Measurements from ENCODE around the gene AK9. TPM values are rescaled to one million over a fixed set of nuclear protein-coding genes. Genes with fewer than 3 reads are reported as not detected.
A peak's percentile ranks its signal among the peaks of the same experiment; 100 is the strongest.

The AK9 gene
- total RNA-seq, 1 experiment from 2014 or later = 1.7 TPM

DNA sequence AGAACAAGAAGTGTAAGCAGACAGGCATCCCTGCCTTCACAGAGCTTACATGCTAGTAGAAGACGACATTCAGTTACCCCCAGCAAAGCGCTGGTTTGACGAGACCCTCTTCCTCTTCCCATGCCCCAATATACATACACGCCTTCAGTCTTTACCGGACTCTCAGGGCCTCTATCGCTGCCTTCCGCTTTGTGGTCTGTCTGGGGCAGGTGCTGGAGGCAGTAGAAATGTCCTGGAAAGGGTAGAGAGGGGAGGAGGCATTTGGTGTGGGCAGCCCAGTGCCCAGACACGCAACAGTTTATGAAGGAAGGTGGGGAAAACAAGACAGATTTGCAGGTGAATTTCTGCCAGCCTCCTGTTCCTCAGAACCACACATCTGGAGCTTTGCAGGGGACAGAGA is 244.5 kb downstream of the AK9 start:
- no peak overlapping the region for H2AFZ ChIP-seq (ENCODE audit: low read length)
- intact Hi-C loops (cut with micrococcal nuclease) = no loop called here
- H3K4me3 ChIP-seq (ENCODE audit: low read length) = no peak overlapping the region
- H3K27me3 ChIP-seq (ENCODE audit: low read length) = no peaks in the 10 kb centered on the region
- DNase-seq = no peak
- TF ChIP-seq CTCF (conservative IDR thresholded peaks at IDR 0.05; ENCODE audit: low read depth, low read length) = no peak
- TF ChIP-seq EZH2 (IDR thresholded peaks at IDR 0.05; ENCODE audit: low read length, unreplicated experiment) = no peak
- no peak for TF ChIP-seq EZH2phosphoT487 (IDR thresholded peaks at IDR 0.05; ENCODE audit: borderline replicate concordance, low read length)
- ChIA-PET CTCF (no interaction called here), POLR2A (ENCODE audit: unreplicated experiment) (no interaction called here)
- H3K36me3 ChIP-seq (ENCODE audit: low read depth, low read length) = no peaks in the 10 kb centered on the region
- H3K9ac ChIP-seq (ENCODE audit: low read length) = no peak overlapping the region
- H3K9me3 ChIP-seq (ENCODE audit: low read length) = no peaks in the 10 kb centered on the region
- H4K20me1 ChIP-seq (ENCODE audit: low read length) = no peaks in the 10 kb centered on the region
- peaks cover 9% of the 10 kb centered on the region for H3K79me2 ChIP-seq (ENCODE audit: low read length)
- no peak for ATAC-seq
- no TSS peak for BruUV-seq (replicated peaks)
- no peaks in the 10 kb centered on the region for H3F3A ChIP-seq (ENCODE audit: low read length, unreplicated experiment)
- H3K27ac ChIP-seq (ENCODE audit: low read length) = no peak overlapping the region
- no peaks in the 10 kb centered on the region for H3K9me2 ChIP-seq (replicated peaks; ENCODE audit: low read length)
- peaks cover 6% of the 10 kb centered on the region; the same call in 1 of the 2 replicates for H3K4me1 ChIP-seq (ENCODE audit: insufficient read depth, low read length)
- H3K4me2 ChIP-seq (ENCODE audit: low read length) = no peak overlapping the region

- no TSS peak for BruUV-seq (replicated peaks)
- CTCF ChIA-PET = no interaction called here
- no peaks in the 10 kb centered on the region for H3F3A ChIP-seq (ENCODE audit: low read length, unreplicated experiment)
- H3K4me1 ChIP-seq (ENCODE audit: insufficient read depth, low read length) = peaks cover 9% of the 10 kb centered on the region; the same call in 1 of the 2 replicates
- no peak for DNase-seq
- H3K27ac ChIP-seq (ENCODE audit: low read length) = no peak overlapping the region
- H3K9ac ChIP-seq (ENCODE audit: low read length) = no peak overlapping the region
- peaks cover 14% of the 10 kb centered on the region for H3K79me2 ChIP-seq (ENCODE audit: low read length)
- no peak overlapping the region for H2AFZ ChIP-seq (ENCODE audit: low read length)
- no peaks in the 10 kb centered on the region for H3K36me3 ChIP-seq (ENCODE audit: low read depth, low read length)
- H3K9me3 ChIP-seq (ENCODE audit: low read length) = no peaks in the 10 kb centered on the region
- H3K4me3 ChIP-seq (ENCODE audit: low read length) = no peak overlapping the region
- H4K20me1 ChIP-seq (ENCODE audit: low read length) = no peaks in the 10 kb centered on the region
- TF ChIP-seq EZH2phosphoT487 (IDR thresholded peaks at IDR 0.05; ENCODE audit: borderline replicate concordance, low read length) (no peak), EZH2 (IDR thresholded peaks at IDR 0.05; ENCODE audit: low read length, unreplicated experiment) (no peak), CTCF (conservative IDR thresholded peaks at IDR 0.05; ENCODE audit: low read depth, low read length) (no peak)
- POLR2A ChIA-PET (ENCODE audit: unreplicated experiment) = no interaction called here
- no peak for ATAC-seq
- H3K4me2 ChIP-seq (ENCODE audit: low read length) = no peak overlapping the region
- H3K27me3 ChIP-seq (ENCODE audit: low read length) = no peaks in the 10 kb centered on the region
- intact Hi-C loops (cut with micrococcal nuclease) = no loop called here
- no peaks in the 10 kb centered on the region for H3K9me2 ChIP-seq (replicated peaks; ENCODE audit: low read length)
Measured at GRCh38 chr6:109446072-109446471, 244.9 kb downstream of the AK9 start.

DNA sequence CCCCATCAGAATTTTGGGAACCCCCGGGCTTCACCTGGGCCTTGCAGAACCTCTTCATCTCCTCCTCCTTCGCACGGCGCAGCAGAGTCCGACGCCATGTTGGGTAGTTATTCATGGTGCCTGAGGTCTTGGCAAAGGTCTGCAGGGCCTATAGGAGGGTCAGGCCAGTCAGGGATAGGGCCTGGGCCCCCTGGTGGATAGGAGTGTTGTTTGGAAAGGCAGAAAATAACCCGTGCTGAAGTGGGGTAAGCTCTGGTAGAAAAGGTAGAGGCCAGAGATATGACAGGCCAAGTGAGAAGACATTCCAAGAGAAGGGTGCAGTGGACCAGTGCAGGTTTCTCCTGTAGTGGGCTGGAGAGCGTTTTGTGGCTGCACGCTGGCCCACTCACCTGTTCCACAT is 245.6 kb downstream of the AK9 start:
- no peak overlapping the region for H3K9ac ChIP-seq (ENCODE audit: low read length)
- peaks cover 9% of the 10 kb centered on the region; the same call in 1 of the 2 replicates for H3K4me1 ChIP-seq (ENCODE audit: insufficient read depth, low read length)
- intact Hi-C loops (cut with micrococcal nuclease) = no loop called here
- no peaks in the 10 kb centered on the region for H3K9me3 ChIP-seq (ENCODE audit: low read length)
- no peak overlapping the region for H3K27ac ChIP-seq (ENCODE audit: low read length)
- no peaks in the 10 kb centered on the region for H4K20me1 ChIP-seq (ENCODE audit: low read length)
- no peak overlapping the region for H3K4me3 ChIP-seq (ENCODE audit: low read length)
- ChIA-PET POLR2A (ENCODE audit: unreplicated experiment) (no interaction called here), CTCF (no interaction called here)
- no TSS peak for BruUV-seq (replicated peaks)
- no peak for DNase-seq
- no peaks in the 10 kb centered on the region for H3K9me2 ChIP-seq (replicated peaks; ENCODE audit: low read length)
- no peak for TF ChIP-seq EZH2 (IDR thresholded peaks at IDR 0.05; ENCODE audit: low read length, unreplicated experiment)
- TF ChIP-seq CTCF (conservative IDR thresholded peaks at IDR 0.05; ENCODE audit: low read depth, low read length) = 0 out of 2 replicates have a peak, but pooled peaks have one; percentile 20
- no peak for ATAC-seq
- no peak overlapping the region for H2AFZ ChIP-seq (ENCODE audit: low read length)
- H3K4me2 ChIP-seq (ENCODE audit: low read length) = no peak overlapping the region
- no peaks in the 10 kb centered on the region for H3F3A ChIP-seq (ENCODE audit: low read length, unreplicated experiment)
- no peaks in the 10 kb centered on the region for H3K36me3 ChIP-seq (ENCODE audit: low read depth, low read length)
- peaks cover 16% of the 10 kb centered on the region for H3K79me2 ChIP-seq (ENCODE audit: low read length)
- H3K27me3 ChIP-seq (ENCODE audit: low read length) = no peaks in the 10 kb centered on the region

Measured in PC-3 (cell line).